ENCODE measurements around the gene MTF2.

- no peak for TF ChIP-seq EZH2 (IDR thresholded peaks at IDR 0.05)
- no peak for TF ChIP-seq POLR2AphosphoS5 (IDR thresholded peaks at IDR 0.05; ENCODE audit: borderline replicate concordance, low read depth, low read length)
These were observed 22.9 kb upstream of the MTF2 start for GRCh38 chr1:93056214-93056613.
